GM19025 (cell line): Measurements from ENCODE around the gene BAHD1.

ENCODE experiments used
- ATAC-seq: cut with Tn5 transposase; IDR thresholded peaks from one replicate; pipeline ENCODE4 v1.9.1; 2021; ENCODE audit warnings: mild to moderate bottlenecking, low read depth, moderate library complexity; ENCODE audit not compliant: unreplicated experiment

BAHD1 gene

DNA sequence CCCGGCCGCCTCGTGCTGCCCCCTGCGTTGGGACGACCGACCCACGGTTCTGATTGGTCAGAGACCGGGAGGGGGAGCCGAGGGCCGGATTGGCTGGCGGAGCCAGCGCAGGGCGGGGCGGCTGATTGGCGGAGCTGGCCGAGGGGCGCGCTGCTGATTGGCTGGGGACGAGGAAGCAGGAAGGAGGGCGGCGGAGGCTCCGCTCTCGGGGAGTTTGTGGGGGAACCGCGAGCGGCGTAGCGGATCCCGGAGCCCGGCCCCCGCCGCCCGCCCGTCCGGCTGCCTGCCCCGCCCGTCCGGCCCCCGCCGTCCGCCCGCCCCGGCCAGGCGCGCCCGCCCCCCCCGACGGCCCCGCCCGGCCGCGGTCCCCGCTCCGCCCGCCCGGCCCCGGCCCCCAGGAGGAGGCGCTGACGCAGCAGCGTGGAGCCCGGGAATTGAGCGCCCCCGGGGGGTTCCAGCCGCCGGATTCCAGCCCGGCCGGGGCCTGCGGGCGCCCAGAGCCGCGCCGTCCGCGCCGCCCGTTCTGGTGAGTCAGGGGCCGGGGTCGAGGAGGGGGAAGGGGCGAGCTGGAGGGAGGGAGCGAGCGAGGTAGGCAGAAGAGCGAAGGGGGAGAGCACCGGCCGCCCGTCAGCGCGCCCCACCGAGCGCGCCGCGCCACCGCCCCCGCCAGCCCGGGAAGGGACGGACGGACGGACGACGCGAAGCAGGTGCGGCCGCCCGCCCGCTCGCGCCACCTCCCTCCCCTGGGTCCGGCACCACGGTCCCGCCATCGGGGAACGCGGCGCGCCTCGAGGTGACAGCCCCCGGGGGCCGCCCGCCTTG lies at the start of gene BAHD1:
Gene BAHD1 (plus strand): TSS at position 211 of the 822 bp plus-strand sequence. CDS start 17,512 bp downstream, outside the sequence.
- ATAC-seq: peak; percentile 92

DNA sequence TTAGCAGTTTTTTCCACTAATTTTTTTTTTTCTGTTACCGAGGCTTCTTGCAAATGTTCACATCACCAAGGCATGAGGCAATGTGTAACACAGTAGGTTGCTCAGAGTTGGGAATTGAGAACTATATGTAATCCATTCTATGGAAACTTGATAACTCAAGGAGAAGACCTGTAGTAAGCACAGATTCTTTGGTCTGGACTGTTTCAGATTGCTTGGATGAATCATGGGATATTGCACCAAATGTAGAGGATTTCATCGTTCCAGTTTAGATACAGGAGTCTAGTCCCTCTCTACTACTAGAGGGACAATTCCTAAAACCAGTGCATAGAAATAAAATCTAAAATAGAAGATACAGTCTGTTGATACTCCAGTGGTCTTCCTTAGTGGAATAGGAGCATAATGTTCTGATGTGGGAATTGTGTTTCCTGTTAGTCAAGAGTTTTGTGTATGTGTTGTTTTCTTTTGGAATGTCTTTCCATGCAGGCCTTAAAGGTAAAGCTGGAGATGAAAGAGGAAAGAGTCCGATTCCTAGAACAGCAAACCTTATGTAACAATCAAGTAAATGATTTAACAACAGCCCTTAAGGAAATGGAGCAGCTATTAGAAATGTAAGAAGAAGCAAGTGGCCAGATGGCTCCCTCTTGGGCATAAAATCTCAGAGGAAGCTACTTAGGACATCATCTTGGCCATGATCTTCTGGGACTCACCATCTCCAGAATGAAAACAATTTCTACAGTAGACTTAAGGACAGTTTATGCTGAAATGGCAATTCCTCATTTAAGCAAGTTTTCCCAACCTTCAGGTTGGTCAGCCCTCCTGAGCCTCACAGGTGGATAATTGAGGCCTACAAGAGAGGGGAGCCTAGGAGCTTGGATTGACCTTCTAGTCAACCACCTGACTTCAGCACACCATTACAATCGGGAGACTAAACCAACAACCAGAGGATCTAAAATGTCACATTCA lies 47.5 kb upstream of the BAHD1 start:
- ATAC-seq: no peak

DNA sequence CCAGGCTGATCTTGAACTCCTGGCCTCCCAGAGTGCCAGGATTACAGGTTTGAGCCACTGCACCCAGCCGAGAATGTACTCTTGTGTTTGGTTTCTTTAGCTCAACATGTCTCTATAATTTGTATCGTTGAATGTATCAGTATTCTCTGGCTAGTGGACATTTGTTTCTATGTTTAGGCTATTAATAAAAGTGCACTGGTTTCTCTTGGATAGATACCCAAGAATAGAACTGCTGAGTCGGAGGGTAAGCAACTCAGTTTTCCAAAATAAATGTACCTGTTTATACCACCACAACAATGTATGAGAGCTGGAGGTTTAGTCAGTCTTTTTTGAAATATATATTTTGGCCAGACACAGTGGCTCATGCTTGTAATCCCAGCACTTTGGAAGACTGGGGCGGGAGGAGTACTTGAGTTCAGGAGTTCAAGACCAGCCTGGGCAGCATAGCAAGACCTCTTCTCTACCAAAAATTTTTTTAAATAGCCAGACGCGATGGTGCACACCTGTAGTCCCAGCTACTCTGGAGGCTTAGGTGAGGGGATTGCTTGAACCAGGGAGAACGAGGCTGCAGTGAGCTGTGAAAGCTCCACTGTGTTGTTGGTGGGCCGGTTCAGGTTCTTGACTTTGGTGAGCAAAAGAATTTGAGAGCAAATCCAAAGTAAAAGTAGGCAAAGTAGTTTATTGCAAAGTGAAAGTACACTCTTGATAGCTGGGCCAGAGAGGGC lies 42.9 kb upstream of the BAHD1 start:
- no peak for ATAC-seq

DNA sequence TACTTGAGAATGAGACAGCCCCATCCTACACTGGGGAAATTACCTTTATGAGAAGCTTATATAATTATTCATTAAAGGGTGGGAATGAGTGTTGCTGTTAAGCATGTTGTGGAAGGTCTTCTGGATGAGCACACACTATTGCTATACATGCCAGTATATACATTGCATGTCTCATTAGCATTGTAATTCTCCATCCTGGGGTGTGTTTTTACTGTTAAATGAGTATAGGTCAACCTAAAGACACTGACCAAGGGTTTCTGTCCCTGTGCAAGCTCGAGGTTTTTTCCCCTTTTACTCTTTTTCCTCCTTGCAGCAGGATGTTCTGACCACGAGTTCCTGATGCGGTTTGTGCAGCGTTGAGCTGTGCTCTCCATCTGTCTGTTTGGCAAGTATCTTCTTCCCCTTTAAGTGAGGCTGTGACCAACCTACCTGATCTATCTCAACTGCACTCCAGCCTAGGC lies 42.3 kb upstream of the BAHD1 start:
- peak; percentile 54 for ATAC-seq

DNA sequence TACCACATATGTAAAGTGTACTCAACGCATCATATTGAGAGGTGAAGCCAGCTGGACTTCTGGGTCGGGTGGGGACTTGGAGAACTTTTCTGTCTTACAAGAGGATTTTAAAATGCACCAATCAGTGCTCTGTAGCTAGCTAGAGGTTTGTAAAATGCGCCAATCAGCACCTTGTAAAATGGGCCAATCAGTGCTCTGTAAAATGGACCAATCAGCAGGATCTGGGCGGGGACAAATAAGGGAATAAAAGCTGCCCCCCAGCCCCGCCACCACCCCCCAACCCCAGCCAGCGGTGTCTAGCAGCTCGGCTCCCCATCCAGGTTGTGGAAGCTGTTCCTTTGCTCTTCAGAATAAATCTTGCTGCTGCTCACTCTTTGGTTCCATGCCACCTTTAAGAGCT lies 41.4 kb upstream of the BAHD1 start:
- ATAC-seq: no peak

DNA sequence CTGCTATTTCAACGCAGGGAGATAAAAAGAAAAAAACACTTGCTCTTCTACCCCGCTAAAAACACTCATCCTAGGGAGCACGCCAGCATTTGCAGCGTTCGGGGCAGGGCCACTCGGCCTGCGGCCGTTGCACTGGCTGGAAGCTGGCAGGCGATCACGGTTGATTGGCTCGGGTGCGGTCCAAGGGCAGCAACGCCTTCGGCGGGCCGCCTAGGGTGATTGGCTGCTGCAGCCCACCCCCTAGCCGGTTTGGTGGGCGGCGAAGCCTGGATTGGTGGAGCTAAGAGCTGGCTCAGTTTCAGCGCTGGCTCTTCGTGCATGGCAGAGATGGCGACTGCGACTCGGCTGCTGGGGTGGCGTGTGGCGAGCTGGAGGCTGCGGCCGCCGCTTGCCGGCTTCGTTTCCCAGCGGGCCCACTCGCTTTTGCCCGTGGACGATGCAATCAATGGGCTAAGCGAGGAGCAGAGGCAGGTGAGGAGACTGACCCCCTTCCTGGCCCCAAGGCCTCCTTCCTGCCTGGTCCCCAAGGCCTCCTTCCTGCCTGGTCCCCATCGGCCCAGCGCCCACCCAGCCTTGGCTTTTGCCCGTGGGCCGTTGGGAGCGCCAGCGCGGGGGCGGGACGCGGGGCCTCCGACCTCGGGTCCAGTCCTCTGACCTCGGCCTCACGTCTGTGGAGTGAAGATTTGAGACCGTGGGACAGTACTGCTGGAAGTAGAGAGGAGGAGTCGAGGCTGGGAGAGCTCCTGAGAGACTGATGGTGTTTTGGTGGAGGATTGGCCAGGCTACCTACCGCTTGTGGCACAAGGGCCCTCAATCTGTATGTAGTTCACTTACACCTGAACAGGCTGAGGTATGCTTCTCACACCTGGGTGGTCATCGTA lies 35.0 kb upstream of the BAHD1 start, which contains the start of gene IVD:
Gene IVD (plus strand): TSS at position 295 of the 881 bp plus-strand sequence. CDS start 33 bp downstream, at position 328.
- ATAC-seq: peak; percentile 92

DNA sequence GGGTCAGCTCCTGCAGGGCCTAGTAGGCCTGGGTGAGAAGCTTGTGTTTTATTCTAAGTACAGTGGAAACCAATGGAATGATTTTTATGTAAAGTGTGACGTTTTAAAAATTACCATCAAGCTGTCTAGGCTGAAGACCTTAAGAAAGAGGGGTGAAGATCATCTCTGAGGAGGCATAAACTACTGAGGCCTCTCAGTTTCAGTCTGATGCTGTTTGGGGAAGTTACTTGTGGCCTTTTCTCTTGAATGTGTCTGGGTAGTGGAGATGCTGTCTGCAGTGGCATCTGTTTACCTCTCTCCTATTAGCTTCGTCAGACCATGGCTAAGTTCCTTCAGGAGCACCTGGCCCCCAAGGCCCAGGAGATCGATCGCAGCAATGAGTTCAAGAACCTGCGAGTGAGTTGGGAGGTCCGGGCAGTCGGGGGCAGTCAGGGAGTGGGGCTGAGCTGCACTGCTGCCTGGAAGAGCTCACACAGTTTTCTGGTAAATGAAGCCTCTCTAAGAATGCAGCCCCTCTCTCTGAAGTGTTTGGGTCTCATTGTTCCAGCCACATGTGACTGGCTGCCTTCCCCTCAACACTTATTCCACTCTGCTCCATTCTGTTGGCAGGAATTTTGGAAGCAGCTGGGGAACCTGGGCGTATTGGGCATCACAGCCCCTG lies 33.3 kb upstream of the BAHD1 start:
- ATAC-seq: peak; percentile 44

DNA sequence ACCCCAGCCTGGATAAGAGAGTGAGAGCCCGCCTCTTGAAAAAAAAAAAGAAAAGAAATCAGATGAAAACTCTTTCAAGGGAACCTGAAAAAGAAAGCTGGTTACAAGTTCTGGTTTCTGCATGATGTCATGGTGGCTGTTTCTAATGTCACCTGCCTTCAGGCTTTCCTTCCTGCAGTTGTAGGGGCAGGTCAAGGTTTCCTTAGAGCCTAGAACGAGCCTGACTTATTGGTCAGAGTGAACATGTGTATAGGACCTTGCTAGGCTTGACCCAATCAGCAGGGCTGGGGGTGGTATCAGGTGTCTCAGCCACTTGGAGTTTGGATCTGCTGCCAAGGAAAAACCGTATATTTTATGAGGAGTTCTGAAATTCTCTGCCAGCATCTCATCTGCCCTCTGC lies 31.4 kb upstream of the BAHD1 start:
- ATAC-seq: no peak

DNA sequence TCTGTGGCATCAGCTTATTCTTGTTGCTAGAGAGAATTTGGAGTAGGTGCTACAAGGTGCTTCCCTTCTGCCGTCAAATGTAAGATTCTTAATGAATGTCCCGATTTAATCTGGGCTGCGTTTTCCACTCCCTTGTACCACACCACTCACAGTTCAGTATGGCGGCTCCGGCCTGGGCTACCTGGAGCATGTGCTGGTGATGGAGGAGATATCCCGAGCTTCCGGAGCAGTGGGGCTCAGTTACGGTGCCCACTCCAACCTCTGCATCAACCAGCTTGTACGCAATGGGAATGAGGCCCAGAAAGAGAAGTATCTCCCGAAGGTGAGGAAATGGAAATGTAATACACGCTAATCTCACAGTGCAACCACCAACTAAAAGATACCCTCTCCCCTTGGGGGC lies 30.3 kb upstream of the BAHD1 start:
- no peak for ATAC-seq

DNA sequence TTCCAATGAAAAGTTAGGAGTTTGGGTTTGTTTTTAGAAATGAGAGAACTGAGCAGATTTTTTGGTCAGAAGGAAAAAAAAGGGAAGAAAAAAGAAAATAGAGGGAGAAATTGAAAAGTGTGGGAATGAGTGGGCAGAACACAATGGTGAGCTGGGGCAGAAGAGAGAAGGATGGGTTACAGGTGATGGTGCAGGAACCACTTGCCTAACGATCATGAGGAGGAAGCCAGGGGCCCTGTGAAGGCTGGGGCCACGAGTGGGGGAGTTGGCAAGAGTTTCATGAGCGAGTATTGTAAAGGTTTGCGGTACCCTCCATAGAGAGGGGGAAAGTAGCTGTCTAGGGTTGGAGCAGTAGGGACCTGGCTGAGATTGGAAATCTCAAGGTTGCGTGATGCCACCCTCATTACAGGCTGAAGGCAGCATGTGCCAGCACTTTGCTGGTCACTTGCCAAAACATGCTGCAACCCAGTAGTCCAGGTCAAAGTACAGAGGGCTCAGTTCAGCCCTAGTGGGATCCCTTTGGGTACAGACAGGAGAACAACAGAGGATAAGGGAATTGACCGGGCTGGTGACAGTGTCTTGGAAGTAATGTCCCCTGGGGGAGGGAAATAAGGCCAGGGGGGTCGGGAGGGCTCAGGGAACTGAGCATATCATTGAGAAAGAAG lies 28.5 kb upstream of the BAHD1 start:
- ATAC-seq: no peak

DNA sequence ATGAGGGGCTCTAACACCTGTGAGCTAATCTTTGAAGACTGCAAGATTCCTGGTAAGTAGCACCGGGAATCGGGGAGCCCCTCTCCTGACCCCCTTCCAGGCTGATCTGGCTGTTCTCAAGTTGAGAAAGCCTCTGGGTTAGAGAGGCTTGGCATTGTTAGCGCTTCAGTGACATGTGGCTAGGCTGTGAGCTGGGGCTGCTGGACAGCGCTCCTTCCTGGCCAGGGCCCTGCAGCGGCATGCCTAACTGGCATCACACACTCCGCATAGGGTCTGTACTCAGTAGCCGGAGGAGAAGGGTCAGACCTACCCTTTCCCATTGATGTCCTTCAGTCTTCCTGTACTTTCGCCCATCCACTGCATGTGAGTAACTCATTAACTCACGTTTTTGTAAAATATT lies 27.7 kb upstream of the BAHD1 start:
- ATAC-seq: no peak

DNA sequence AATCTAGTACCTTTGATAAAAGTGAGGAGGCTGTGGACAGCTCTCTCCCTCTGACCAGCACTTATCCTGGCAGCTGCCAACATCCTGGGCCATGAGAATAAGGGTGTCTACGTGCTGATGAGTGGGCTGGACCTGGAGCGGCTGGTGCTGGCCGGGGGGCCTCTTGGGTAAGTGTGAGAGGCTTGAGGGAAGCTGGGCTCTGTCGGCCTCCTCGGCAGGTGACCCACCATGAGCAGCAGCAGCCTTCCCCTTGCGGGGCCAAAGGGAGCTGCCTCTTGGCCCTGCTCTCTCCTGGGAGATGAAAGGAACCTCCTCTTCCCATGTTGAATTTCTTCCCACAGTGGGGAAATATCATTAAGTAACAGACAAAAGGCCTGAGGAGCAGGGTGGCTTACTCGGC lies 25.9 kb upstream of the BAHD1 start:
- no peak for ATAC-seq

DNA sequence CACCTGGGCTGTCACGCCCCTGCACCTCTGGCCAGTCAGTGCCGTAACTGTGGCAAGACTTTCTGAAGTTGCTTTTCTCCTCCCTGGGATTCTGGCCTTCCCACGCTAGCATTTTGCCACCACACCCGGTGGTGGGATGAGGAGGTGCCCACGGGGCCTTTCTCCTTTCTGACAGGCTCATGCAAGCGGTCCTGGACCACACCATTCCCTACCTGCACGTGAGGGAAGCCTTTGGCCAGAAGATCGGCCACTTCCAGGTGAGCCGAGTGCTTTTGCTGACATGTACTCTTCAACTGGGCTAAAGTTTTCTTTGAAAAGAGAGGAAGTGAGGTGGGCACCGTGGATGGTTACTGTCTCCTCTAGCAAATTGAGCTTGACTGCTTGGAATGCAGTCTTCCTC lies 25.5 kb upstream of the BAHD1 start:
- ATAC-seq: no peak

DNA sequence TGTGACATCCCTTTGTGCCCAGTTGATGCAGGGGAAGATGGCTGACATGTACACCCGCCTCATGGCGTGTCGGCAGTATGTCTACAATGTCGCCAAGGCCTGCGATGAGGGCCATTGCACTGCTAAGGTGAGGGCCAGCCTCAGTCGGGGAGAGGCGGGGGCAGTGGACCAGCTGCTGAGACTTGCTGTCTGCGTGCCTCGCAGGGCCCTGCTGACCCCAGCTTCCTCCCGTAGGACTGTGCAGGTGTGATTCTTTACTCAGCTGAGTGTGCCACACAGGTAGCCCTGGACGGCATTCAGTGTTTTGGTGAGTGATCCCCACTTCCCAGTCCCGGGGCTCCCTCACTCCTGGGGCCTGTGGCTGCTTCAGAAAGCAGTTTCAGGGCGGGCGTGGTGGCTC lies 24.7 kb upstream of the BAHD1 start:
- ATAC-seq: no peak

DNA sequence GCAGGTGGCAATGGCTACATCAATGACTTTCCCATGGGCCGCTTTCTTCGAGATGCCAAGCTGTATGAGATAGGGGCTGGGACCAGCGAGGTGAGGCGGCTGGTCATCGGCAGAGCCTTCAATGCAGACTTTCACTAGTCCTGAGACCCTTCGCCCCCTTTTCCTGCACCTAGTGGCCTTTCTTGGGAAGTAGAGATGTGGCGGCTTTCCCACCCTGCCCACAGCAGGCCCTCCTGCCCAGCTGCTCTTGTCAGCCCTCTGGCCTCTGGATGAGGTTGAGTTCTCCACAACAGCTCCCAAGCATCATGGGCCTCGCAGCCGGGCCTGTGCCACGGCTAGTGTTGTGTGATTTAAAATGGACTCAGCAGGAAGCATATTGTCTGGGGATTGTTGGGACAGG lies 22.6 kb upstream of the BAHD1 start:
- no peak for ATAC-seq

DNA sequence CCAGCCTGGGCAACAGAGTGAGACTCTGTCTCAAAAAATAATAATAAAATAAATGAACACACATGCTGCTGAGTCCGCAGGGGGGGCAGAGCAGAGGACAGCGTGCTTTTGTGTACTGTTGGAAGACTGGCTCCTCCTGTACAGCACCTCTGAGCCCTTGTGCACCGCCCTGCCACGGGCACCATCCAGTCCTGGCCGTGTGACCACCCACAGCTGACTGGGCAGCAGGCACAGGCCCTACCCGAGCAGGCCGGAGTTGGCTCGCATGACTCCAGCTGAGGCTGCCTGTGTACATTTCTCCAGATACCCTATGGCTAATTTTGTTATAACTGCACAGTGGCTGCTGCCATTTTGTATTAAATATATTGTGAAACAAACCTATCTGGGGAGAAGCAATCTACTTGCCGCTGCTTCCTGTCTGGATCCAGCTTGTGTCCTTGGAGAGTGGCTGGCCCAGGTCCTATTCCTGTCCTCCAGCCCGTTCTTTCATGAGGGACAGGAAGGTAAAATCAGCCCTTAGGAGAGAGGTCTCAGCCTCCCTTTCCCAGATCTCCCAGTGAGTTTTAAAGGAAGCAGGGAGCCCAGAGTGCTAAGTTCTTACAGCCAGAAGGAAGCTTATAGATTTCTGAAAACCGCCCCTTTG lies 20.6 kb upstream of the BAHD1 start:
- no peak for ATAC-seq

DNA sequence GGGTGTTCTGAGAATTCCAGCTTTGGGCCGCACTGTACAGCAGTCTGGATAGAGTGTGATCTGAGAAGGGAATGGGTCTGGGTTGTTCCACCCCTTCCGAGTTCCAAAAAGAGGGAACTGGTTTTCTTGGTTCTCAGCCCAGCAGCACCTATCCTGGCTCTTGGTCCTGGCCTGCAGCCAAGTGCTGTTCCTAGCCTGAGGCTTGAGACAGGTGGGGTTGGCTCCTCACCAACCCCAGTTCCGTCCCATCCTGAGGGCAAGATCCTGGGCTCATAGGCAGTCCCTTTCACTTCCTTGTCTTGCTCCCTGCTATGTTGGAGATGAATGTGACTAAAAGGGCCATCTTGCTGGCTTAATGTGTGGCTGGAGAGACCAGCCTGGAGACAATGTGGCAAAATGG lies 20.0 kb upstream of the BAHD1 start:
- no peak for ATAC-seq
